Inflammatory macrophage treated with lipopolysaccharide for 4 hours (primary cell): Measurements from ENCODE around the gene POU2F2.

Experiments
- DNase-seq: peaks from one replicate; pipeline ENCODE4 v3.0.0-alpha.2; 2020

The POU2F2 gene

DNA sequence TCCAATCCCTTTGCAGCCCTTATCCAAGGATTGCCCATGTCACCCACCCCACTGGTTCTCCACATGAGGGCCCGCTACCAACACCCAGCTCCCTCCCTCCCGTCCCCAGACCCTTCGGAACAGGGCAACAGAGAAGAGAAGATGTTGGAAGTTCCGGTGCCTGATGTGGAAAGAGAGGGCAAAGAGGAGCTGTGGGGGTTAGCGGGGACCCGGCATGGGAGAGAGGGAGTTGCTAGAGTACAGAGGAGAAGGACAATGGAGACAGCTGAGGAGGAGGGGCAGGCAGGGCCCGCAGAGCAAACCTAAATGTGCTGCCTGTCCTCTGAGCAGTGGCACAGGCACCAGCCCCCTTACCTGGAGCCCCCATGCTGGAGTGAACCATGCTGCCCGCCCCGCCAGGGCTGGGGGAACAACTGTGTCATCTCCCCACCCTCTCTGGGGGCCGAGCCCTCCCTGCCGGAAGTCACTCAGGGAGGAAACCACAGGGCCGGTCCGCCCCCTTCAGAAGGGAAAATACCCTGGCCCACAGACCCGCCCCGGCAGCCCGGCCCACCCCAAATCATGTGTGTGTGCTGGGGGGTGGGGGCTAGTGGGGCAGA, at the start of gene POU2F2:
Gene POU2F2 (minus strand): TSS at position 417 of the 599 bp plus-strand sequence. CDS start 35 bp downstream, at position 382.
- peak; percentile 44 for DNase-seq

DNA sequence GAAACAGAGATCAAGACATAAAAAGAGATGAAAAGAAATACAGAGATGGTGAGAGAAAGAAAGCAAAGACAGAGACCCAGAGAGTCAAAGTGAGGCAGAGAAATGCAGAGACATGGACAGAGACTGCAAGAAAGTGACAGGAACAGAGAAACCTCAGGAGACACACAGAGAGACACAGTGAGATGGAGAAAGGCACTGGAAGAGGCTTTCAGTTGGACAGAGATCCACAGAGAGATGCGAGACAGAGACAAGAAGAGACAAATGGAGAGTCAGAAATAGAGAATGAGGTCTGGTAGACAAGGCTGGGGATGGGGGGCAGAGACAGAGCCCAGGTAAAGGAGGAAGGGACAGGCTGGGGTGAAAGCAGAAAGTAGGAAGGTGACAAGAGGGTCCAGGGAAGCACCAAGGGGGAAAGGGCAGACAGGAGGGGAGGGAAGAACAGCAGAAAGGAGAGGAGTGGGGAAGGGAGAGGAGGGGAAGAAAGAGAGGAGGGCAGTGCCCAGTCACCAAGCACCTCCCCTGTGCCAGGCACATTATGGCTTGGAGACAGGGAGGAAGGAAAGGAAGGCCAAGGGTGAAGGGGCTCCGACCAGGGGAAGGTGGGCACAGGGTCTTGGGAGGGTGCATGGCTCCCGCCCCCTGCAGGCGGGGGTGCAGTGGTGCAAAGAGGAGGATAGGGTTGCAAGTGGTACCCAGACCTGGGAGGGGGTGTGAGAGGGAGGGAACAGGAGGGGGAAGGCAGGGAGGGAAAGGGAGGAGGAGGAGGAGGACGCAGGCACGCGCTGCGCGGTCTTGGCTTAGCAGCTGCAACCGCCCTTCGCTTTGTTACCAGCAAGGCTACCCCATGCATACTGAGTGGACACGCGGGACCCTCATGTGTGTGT, 46.8 kb upstream of the POU2F2 start:
- DNase-seq: no peak

DNA sequence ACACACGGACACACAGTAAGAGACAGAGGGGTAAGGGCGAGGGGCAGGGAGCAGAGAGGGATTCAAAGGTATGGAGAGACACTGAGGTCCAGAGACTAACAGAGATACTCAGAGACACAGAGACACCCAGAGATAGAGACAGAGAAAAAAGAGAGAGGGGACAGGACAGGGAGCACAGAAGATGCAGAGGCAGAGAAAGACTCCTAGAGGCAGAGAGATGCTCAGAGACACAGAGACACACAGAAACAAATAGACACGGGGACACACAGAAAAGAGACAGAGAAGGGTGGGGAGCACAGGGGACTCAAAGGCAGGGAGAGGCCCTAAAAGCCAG, 45.4 kb upstream of the POU2F2 start:
- DNase-seq: no peak

DNA sequence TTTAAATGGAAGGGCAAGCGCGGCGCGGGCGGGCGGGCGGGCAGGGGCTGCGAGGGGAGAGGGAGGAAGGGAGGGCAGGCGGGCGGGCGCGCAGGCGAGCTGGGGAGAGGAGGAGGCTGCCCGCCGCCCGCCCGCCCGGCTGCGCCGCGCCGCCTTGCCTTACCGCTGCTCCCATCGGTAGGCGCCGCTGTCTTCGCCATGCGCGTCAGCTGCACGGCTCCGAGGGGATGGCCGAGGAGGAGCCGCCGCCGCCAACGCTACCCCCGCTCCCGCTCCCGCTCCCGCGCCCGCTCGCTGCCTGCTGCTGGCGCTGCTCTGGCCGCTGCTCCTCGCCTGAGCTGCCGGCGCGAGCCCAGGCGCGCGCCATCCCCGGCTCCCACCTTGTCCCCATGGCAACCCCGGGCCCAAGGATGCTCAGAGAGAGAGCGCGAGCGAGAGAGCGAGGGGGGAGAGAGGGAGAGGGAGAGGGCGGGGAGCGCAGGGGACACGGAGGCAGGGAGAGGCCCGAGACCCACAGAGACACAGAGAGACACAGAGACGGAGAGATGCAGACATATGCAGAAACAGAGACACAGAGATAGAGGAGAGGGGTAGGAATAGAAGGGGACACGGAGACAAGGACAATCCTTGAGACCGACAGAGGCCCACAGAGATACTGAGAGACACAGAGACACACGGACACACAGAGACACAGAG, 44.9 kb upstream of the POU2F2 start:
- peak; percentile 66 for DNase-seq

DNA sequence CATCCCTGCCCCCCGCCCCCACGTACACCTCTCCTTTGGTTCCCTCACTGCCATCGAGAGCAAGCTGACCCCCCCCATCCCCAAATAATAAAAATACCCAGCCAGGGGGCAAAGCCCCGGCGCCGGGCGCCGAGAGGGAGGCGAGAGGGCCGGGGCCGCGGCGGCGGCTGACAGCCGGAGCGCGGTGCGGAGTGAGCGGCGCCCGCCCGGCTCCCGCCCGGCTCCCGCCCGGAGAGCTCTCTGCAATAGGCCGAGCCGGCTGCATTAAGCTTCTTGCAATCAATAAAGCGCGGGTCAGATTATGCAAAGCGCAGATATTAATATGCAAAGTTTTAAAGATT, 44.4 kb upstream of the POU2F2 start:
- DNase-seq: no peak

DNA sequence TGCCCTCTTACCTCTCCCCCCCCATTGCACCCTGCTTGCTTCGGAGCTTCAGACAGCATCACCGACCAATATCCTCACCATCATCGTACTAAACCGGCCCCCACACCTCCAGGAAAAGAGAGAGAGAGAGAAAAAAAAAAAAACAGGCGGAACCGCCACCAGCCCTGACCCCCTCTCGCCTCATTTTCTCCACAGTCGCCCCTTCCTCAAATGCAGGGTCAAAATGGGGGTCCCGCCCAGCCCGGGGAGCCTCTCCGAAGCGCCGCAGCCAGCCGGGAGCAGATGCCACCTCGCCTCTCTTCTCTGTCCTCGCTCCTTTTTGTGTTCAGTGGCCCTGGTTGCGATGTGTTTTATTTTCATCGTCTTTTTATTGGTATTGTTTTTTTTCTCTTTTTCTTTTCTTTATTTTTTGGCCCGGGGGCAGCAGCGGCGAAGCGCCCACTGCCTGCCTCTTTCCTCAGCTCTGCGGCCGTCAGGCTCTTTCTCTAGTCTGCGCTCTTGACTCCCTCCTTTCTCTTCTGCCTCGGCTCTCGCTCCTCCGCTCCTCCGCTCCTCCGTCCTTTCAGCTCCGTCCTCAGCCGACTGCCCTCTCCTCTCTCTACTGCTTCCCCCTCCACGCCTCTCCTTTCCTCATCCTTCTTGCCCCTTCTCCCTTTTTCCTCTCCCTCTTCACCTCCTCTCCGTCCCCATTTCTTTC, 43.9 kb upstream of the POU2F2 start:
- DNase-seq: no peak

DNA sequence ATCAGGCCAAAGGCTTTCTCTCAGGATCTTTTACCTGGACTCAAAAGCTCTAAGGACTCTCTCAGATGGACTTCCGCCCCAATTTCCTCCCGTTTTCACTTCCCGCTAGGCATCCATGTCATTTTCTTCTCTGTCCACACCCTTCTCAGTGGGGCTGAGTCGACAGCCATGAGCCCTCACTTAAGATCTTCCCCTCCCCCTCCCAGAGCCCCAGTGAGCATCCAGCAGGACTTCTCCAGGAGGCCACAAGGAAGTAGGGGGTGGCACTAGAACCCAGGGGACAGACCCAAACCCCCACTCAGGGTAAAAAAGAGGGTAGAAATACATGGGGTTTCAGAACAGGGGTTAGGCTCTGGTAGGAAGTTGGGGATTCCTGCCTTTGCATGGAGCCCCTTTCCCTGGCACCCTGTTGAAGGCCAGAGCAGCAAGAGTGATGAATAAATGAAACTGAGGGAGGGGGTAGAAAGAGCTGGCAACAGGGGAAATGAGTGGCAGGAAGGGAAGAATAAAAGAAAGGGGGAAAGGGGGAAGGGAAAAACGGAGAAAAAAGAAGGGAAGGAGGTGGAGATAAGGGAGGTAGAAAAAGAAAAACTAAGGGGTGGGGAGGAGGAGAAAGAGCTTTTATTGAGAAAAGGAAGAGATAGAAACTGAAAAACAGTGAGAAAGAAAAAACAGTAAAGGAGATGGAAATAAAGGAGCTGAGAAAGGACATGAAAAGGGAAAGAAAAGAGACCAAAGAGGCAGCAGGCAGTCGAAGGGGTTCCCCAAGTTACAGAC, 42.9 kb upstream of the POU2F2 start:
- no peak for DNase-seq

DNA sequence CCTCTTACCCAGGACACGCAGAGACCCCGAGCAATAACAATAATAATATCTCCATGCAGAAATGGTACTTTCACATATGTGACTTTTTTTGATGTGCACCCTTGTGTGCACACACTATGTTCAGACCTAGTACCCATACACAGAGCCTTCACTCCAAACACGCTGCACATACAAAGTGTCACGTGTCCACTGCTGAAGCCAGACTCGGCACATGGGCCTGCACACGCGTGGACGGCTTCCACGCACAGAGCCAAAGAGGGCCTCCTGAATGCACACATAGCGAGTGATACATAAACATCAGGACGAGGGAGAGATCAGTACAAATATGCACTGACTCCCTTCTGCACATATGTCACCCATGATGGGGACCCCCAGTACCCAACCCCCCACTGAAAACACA, 41.9 kb upstream of the POU2F2 start:
- DNase-seq: no peak

DNA sequence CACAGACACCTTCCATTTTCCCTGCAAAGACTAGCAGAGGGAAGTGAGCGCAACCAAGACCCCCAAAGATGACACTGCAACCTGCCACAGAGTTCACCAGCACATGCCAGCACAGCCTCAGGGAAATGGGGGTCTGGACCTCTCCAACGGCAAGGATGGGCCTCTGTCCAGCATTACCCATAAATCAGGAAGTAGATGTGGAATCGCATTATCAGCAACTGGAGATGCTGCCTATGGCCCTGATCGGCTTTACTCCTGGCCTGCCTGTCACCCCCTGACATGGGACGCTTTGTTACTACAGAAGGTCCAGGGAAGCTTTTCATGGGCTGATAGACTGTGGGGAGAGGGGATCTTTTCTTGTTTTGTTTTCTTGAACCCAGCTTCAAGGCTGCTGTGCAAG, 41.4 kb upstream of the POU2F2 start:
- DNase-seq: no peak

DNA sequence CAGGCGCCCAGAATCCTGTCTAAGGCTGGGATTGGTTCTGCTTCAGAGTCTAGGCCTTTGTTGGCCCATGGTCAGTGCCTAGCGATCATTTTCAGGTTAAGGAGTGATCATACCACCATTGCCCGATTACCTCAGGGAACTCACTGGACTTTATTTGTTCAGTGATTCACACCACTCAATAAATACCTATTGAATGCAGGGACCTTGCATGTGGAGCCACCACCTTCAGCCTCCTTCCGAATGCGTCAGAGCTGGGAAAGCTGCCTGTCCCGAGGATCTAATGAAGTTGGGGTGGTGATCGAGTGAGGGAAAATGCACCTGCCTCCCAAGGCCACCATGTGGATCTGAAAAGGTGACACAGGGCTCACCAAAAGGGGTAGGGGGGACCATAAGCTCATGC, 40.0 kb upstream of the POU2F2 start:
- DNase-seq: no peak

DNA sequence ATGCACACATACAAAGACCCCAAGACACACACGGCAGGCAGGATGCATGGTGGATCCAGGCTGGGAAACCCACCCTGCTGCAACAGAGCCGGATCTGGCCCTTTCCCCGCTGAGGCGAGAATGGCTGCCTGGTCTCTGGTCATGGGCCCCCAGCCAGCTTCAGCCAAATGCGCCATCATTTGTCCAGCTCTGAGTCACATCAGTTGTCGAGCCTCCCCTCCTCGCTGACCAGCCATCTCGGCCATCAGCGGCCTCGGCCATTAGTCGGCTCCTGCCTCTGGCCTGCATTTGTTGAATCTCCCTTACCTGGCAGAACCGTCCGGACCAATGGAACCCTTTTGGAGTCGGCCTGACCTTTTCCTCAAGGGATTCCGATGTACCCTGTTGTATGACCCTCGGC, 38.5 kb upstream of the POU2F2 start:
- DNase-seq: no peak

DNA sequence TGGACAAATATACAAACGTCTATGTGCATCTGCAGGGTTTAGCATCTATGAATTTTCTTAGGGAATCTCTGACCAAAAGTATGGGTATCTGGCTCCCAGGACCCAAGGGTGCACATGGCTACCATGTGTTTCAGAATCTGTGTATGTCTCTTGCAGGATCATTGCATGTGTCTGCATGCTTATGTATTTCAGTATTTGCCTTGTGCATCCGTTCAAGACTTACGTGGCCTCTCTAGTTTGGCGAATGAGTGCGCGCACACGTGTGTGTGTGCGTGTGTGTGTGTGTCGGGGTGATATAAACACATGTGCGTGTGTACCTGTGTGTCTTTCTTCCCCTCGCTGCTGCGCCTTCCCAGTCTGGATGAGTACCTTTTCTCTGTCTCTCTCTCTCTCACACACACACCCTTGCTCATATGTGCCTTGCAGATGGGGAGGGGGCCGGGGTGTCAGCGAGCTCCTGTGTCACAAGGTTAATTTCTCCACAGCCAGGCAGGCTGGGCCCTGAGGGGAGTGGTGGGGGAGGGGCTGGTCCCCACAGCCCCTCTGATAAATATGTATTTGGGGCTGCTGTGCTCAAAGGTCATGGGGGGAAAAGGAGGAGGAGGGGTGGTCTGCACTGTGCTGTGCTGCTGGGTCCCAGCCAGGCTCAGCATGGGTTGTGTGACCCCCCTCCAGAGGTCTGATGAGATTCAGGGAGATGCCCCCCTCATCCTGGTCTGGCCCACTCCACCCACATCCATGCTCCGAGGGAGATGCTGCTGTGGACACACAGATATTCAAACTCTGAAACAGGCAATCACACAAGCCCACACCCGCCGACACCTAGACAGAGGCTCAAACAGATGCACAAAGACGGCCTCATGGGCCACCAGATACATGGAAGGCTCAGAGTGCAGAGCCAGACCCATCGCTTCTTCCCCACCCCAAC, 37.5 kb upstream of the POU2F2 start:
- no peak for DNase-seq

DNA sequence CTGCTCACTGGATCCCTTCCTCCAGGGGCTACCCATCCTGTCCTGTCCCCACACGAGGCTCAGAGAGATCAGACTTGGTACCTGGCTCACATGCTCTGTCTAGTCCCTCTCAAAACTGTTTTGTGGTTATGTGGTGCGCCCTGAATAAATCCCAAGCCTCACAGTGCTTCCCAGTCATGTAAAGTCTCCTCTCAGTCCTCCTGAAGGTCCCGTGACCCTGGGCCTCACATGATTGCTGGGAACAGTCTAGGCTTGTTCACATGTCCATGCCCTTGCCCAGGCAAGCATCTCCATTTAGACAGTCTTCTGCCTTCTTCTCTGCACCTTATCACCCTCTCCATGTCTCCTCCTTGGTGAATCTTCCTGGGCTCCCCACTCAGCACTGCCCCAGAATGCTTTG, 36.0 kb upstream of the POU2F2 start:
- no peak for DNase-seq

DNA sequence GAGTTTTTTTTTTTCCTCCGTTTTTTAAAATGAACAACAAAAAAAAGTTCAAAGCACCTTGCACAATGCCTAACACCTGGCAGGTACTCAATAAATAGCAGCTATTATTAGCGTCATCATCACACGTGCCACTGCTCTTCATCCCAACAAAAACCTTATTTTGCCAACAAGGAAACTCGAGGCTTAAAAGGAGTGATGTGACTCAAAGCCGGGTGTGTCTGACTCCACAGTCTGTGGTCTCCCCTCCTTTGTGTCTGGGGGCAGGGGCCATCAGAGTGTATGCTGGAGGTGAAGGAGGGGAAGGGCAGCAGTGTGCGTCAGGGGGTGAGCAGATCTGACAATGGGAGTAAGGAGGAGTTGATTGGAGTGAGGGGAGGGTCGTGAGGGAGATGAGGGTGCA, 34.1 kb upstream of the POU2F2 start:
- DNase-seq: no peak

DNA sequence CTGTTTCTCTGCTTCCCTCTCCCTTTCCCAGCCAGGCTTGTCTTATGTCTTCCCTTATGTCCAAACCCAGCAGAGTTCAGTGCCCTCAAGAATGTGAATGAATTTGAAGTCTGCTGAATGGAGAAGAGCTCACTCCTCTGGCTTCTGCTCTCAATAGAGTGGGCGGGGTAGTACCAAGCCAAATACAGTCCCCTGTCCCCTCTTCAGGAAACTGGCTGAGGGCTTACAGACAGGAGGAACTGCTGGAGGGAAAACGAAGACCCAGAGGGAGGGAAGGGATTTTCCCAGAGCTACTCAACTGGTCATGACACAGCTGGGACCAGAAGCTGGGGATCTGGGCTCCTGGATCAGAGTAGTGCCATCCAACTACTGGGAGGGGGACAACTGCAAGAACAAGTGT, 32.9 kb upstream of the POU2F2 start:
- peak; percentile 53 for DNase-seq

DNA sequence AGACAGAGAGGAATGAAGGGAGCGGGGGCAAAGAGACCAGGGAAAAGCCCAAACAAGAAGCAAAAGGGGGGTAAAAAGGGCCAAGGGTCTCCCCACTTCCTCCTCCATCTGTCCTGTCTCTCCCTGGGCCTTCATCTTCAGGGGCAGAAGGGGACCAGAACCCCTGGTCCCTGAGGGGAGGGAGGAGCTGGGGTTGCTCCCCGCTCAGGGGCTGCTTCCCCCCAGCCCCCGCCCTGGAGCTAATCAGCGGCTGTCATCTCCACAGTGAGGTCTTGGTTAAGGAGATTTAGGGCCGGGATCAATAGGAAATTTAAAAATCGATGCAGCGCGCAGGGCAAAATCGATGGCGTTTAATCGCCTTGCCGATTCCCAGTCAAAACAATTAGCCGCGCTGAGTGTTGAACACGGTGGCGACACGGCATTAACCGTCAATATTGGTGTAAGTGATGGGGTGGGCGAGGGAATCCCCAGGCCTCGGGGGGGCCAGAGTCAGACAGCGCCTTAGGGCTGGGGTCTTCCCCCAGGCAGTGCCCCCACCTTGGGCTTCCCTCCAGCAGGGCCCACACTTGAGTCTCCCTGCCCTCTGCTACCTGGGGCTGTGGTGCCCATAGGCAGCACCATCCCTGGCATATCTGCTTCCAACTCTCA, 29.5 kb upstream of the POU2F2 start:
- DNase-seq: no peak

DNA sequence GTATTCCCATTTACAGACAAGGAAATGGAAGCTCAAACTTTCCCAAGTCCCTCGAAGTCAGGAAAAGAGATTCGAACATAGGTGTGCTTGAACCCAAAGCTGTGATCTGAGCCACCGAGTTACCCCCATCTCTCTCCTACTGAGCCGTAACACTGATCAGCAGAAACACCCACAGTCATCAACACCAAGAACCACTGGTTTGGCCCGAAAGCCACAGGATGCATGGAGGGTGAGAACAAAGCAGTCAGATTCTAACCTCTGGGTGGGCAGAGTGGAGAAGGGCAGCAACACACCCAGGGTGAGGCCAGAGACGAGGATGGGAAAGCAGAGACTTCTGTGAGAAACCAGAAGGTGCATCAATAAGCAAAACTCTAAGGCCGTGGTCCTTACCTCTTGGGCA, 27.7 kb upstream of the POU2F2 start:
- DNase-seq: no peak

DNA sequence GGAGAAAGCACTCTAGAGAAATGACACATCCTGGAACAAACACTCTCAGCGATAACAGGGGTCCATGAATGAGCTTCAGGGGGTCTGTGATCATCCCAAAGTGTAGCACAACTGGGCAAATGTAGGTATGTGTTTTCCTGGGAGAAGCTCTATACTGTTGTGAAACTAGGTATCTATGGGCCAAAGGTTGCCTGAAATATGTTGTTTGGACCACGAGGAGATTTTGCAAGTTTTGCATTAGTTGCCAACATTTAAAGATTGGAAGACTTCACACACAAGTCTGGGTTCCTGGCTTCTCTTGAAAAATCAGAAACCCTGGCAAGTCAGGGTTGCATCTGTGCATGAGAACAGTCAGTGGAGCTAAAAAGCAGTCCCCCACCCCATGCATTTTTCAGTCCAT, 26.7 kb upstream of the POU2F2 start:
- no peak for DNase-seq

DNA sequence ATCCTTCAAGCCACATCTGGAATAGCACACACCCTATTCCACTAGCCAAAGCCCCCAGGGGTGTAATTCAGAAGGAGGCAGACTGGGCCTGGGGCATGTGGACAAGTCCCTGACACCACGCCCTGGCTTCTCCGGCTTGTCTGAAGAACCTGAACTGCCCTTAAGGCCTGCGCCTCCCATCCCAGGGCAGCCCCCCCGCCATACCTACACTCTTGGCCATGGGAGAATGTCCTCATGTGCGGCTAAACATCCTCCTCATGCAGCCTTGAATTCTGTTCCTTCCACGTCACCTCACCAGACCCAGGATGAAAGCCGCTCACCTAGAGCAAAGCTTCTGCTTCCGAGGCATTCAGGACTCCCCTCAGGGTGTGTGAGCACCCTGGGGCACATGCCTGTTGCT, 24.3 kb upstream of the POU2F2 start:
- no peak for DNase-seq

DNA sequence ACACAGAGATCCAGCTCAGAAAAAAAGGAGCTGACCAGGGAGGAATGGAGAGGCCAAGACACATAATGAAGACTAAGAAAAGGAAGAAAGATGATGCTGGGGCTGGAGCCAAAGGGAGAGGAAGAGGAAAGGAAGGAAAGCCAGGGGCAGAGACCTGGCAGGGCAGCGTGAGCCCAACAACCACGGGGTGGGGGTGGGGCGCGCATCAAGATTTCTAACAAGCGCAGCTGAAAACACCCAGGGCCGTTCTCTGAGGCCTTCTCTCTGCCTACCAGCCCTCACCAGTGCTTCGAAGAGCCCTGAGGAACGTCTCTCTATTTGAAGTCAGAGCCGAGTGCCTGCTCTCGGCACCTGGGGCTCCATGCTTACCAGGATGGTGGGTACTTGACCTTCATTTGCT, 23.6 kb upstream of the POU2F2 start:
- DNase-seq: no peak
